HepG2 (cell line): ENCODE results near the gene ECE2. TPM values are rescaled to one million over a fixed set of nuclear protein-coding genes. Genes with fewer than 3 reads are reported as not detected.

Experiments used
- ARNT ChIP-seq: fragments of 450-650 bp; IDR thresholded peaks from 2 replicates; pipeline ENCODE4 v1.6.1; 2017
- HNF4G ChIP-seq, 2 experiments: sonication (generic) in 1 of 2; formaldehyde crosslinking in 1 of 2; IDR thresholded peaks; 2 replicates each; pipeline versions ENCODE4 v1.4.0 to v1.6.1; 2011 to 2020; ENCODE audit warnings: borderline replicate concordance in 2 of 2, low read depth in 2 of 2, mild to moderate bottlenecking in 2 of 2, low read length in 1 of 2, missing genetic modification reagents in 1 of 2, moderate library complexity in 1 of 2
- MATR3 ChIP-seq: sonication (generic); formaldehyde crosslinking; IDR thresholded peaks from 2 replicates; pipeline ENCODE4 v1.4.0; 2020; ENCODE audit warnings: missing genetic modification reagents
- MEIS1 ChIP-seq: sonication (generic); formaldehyde crosslinking; IDR thresholded peaks from 2 replicates; pipeline ENCODE4 v1.9.0; 2021; ENCODE audit warnings: mild to moderate bottlenecking, missing genetic modification reagents, moderate library complexity, borderline replicate concordance
- NR2C2 ChIP-seq: sonication (generic); formaldehyde crosslinking; IDR thresholded peaks from 2 replicates; pipeline ENCODE4 v1.4.0; 2020; ENCODE audit warnings: missing genetic modification reagents, mild to moderate bottlenecking, moderate library complexity, borderline replicate concordance
- PHF20 ChIP-seq: sonication (generic); formaldehyde crosslinking; IDR thresholded peaks from 2 replicates; pipeline ENCODE4 v1.5.0; 2020; ENCODE audit warnings: mild to moderate bottlenecking, missing genetic modification reagents
- RBFOX2 ChIP-seq: fragments of 200-400 bp; formaldehyde crosslinking; IDR thresholded peaks from 2 replicates; pipeline ENCODE4 v1.6.1; 2017; ENCODE audit warnings: low read depth, mild to moderate bottlenecking, low read length
- ZNF558 ChIP-seq: sonication (generic); formaldehyde crosslinking; IDR thresholded peaks from 2 replicates; pipeline ENCODE4 v1.9.0; 2022; ENCODE audit warnings: mild to moderate bottlenecking, missing genetic modification reagents, borderline replicate concordance
- ZNF598 ChIP-seq: sonication (generic); formaldehyde crosslinking; IDR thresholded peaks from 2 replicates; pipeline ENCODE4 v1.5.1; 2020; ENCODE audit warnings: mild to moderate bottlenecking, missing genetic modification reagents, borderline replicate concordance
- polyA plus RNA-seq, 8 experiments: library from polyadenylated mRNA; depleted of rRNA in 3 of 8; stranded (reverse) in 7 of 8; unstranded in 1 of 8; fragments of >200 nt; fragmentation: Illumina TruSeq in 4 of 8; extraction: Trizol in 4 of 8; gene quantifications; 2 replicates each; pipeline versions ENCODE4 v1.2.1 to v1.2.3, GENCODE V29; 2011 to 2016; ENCODE audit warnings: low read depth in 4 of 8, missing spikeins in 1 of 8, mixed read lengths in 1 of 8; ENCODE audit not compliant: insufficient read depth in 1 of 8
- total RNA-seq, 5 experiments: library from RNA; depleted of rRNA; stranded (reverse); fragments of >200 nt; fragmentation: Illumina TruSeq; extraction: Trizol; gene quantifications; 2 replicates each; pipeline ENCODE4 v1.2.3, GENCODE V29; 2016; ENCODE audit warnings: low read depth in 1 of 5
- TF ChIP-seq, protein P1 (sequence below): sonication (generic); formaldehyde crosslinking; IDR thresholded peaks from 2 replicates; pipeline ENCODE4 v1.4.0; 2020; ENCODE audit warnings: missing genetic modification reagents
- TF ChIP-seq, protein P2 (sequence below): IDR thresholded peaks from 2 replicates; pipeline ENCODE4 v1.6.1; 2016
- TF ChIP-seq, protein P3 (sequence below): sonication (generic); formaldehyde crosslinking; IDR thresholded peaks from 2 replicates; pipeline ENCODE4 v1.5.1; 2020; ENCODE audit warnings: mild to moderate bottlenecking, missing genetic modification reagents
- TF ChIP-seq, protein P4 (sequence below): IDR thresholded peaks from 2 replicates; pipeline ENCODE4 v1.4.0; 2020; ENCODE audit warnings: mild to moderate bottlenecking, missing genetic modification reagents

Gene ECE2
- total and polyA plus RNA-seq, 2 of the 13 experiments (the other 11 are each of a cell fraction or from before 2014, with no cell fraction given) = not detected

DNA sequence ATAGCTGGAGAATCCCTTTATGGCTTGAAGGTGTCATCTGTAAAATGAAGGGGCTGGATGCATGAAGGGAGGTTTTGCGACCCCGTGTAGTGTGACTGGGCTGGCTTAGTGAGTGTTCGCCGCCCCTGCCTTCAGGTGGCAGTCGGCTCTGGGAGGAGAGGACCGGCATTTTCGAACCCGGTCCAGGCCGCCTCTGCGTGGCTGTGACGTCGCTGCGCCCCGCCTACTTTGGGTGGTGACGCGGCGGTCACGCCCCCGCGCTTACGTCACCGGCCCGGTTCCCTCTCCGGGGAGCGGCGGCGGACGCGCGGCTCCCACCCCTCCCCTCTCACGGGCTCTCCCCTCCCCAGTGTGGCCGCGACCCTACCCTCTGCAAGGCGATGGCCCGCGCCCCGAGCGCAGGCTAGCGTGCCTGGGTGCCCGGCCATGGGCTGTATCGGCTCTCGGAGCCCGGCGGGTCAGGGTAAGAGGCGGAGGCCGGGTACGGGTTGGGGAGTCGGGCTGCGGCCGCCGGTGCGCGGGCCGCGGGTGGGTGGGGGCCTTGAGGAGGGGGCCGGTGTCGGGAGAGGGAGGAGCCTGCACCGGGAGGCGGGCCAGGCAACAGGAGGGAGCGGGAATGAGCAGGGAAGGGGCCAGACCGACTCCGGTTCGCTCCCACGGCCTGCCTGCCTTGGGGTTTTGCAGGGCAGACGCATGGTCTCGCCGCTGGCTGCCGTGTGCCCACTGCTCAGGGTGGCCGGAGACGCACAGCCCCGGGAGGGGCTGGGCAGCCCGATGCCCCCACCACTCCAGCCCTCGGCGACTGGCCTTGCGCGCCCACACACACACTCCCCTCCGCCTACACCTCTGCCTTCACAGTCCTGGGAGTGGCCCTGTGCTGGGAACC is 60.1 kb downstream of the ECE2 start (continued):
- TF ChIP-seq, protein P1, sequence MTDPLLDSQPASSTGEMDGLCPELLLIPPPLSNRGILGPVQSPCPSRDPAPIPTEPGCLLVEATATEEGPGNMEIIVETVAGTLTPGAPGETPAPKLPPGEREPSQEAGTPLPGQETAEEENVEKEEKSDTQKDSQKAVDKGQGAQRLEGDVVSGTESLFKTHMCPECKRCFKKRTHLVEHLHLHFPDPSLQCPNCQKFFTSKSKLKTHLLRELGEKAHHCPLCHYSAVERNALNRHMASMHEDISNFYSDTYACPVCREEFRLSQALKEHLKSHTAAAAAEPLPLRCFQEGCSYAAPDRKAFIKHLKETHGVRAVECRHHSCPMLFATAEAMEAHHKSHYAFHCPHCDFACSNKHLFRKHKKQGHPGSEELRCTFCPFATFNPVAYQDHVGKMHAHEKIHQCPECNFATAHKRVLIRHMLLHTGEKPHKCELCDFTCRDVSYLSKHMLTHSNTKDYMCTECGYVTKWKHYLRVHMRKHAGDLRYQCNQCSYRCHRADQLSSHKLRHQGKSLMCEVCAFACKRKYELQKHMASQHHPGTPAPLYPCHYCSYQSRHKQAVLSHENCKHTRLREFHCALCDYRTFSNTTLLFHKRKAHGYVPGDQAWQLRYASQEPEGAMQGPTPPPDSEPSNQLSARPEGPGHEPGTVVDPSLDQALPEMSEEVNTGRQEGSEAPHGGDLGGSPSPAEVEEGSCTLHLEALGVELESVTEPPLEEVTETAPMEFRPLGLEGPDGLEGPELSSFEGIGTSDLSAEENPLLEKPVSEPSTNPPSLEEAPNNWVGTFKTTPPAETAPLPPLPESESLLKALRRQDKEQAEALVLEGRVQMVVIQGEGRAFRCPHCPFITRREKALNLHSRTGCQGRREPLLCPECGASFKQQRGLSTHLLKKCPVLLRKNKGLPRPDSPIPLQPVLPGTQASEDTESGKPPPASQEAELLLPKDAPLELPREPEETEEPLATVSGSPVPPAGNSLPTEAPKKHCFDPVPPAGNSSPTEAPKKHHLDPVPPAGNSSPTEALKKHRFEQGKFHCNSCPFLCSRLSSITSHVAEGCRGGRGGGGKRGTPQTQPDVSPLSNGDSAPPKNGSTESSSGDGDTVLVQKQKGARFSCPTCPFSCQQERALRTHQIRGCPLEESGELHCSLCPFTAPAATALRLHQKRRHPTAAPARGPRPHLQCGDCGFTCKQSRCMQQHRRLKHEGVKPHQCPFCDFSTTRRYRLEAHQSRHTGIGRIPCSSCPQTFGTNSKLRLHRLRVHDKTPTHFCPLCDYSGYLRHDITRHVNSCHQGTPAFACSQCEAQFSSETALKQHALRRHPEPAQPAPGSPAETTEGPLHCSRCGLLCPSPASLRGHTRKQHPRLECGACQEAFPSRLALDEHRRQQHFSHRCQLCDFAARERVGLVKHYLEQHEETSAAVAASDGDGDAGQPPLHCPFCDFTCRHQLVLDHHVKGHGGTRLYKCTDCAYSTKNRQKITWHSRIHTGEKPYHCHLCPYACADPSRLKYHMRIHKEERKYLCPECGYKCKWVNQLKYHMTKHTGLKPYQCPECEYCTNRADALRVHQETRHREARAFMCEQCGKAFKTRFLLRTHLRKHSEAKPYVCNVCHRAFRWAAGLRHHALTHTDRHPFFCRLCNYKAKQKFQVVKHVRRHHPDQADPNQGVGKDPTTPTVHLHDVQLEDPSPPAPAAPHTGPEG (CRISPR knock-in tag) = no peak
- TF ChIP-seq ZNF598 (no peak), MATR3 (CRISPR knock-in tag) (no peak), ZNF558 (CRISPR knock-in tag) (no peak), PHF20 (CRISPR knock-in tag) (peak; percentile 41; the same call in 1 of the 2 replicates), MEIS1 (0 out of 2 replicates have a peak, but pooled peaks have one; percentile 54), ARNT (no peak), HNF4G (IDR thresholded peaks at IDR 0.05; ENCODE audit: borderline replicate concordance, low read depth, low read length) (no peak), HNF4G (CRISPR knock-in tag; IDR thresholded peaks at IDR 0.05; ENCODE audit: borderline replicate concordance, low read depth) (0 out of 2 replicates have a peak, but pooled peaks have one; percentile 34), RBFOX2 (peak; percentile 89), NR2C2 (CRISPR knock-in tag) (peak; percentile 43; the same call in 1 of the 2 replicates)
- TF ChIP-seq, protein P2, sequence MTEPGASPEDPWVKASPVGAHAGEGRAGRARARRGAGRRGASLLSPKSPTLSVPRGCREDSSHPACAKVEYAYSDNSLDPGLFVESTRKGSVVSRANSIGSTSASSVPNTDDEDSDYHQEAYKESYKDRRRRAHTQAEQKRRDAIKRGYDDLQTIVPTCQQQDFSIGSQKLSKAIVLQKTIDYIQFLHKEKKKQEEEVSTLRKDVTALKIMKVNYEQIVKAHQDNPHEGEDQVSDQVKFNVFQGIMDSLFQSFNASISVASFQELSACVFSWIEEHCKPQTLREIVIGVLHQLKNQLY (CRISPR knock-in tag) = 0 out of 2 replicates have a peak, but pooled peaks have one; percentile 23
- TF ChIP-seq, protein P3, sequence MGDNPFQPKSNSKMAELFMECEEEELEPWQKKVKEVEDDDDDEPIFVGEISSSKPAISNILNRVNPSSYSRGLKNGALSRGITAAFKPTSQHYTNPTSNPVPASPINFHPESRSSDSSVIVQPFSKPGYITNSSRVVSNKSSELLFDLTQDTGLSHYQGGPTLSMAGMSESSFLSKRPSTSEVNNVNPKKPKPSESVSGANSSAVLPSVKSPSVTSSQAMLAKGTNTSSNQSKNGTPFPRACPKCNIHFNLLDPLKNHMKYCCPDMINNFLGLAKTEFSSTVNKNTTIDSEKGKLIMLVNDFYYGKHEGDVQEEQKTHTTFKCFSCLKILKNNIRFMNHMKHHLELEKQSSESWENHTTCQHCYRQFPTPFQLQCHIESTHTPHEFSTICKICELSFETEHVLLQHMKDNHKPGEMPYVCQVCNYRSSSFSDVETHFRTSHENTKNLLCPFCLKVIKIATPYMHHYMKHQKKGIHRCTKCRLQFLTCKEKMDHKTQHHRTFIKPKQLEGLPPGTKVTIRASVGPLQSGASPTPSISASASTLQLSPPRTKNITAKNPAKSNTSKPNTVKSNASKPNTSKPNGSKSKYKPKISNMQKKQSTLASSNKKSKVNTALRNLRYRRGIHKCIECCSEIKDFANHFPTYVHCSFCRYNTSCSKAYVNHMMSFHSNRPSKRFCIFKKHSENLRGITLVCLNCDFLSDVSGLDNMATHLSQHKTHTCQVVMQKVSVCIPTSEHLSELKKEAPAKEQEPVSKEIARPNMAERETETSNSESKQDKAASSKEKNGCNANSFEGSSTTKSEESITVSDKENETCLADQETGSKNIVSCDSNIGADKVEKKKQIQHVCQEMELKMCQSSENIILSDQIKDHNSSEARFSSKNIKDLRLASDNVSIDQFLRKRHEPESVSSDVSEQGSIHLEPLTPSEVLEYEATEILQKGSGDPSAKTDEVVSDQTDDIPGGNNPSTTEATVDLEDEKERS (CRISPR knock-in tag) = no peak
- TF ChIP-seq, protein P4, sequence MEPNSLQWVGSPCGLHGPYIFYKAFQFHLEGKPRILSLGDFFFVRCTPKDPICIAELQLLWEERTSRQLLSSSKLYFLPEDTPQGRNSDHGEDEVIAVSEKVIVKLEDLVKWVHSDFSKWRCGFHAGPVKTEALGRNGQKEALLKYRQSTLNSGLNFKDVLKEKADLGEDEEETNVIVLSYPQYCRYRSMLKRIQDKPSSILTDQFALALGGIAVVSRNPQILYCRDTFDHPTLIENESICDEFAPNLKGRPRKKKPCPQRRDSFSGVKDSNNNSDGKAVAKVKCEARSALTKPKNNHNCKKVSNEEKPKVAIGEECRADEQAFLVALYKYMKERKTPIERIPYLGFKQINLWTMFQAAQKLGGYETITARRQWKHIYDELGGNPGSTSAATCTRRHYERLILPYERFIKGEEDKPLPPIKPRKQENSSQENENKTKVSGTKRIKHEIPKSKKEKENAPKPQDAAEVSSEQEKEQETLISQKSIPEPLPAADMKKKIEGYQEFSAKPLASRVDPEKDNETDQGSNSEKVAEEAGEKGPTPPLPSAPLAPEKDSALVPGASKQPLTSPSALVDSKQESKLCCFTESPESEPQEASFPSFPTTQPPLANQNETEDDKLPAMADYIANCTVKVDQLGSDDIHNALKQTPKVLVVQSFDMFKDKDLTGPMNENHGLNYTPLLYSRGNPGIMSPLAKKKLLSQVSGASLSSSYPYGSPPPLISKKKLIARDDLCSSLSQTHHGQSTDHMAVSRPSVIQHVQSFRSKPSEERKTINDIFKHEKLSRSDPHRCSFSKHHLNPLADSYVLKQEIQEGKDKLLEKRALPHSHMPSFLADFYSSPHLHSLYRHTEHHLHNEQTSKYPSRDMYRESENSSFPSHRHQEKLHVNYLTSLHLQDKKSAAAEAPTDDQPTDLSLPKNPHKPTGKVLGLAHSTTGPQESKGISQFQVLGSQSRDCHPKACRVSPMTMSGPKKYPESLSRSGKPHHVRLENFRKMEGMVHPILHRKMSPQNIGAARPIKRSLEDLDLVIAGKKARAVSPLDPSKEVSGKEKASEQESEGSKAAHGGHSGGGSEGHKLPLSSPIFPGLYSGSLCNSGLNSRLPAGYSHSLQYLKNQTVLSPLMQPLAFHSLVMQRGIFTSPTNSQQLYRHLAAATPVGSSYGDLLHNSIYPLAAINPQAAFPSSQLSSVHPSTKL = no peak; the same call in 1 of the 2 replicates
